WTC11 (cell line): ENCODE data around the gene SEMA4G.

Experiments
- MXD4 ChIP-seq: fragments of 250-450 bp; sonication (Bioruptor Pico); IDR thresholded peaks from 2 replicates; pipeline ENCODE4 v1.8.0; 2021; ENCODE audit warnings: mild to moderate bottlenecking, moderate library complexity, borderline replicate concordance
- NR1H2 ChIP-seq: sonication (generic); formaldehyde crosslinking; IDR thresholded peaks from 2 replicates; pipeline ENCODE4 v1.9.0; 2021; ENCODE audit warnings: mild to moderate bottlenecking, moderate library complexity, missing genetic modification reagents
- TF ChIP-seq, protein P1 (sequence below): fragments of 200-600 bp; IDR thresholded peaks from 2 replicates; pipeline ENCODE4 v1.8.0; 2022; ENCODE audit warnings: antibody characterized with exemption
- TF ChIP-seq, protein P2 (sequence below): sonication (generic); formaldehyde crosslinking; IDR thresholded peaks from 2 replicates; pipeline ENCODE4 v1.8.1; 2023; ENCODE audit warnings: mild to moderate bottlenecking, missing genetic modification reagents

DNA sequence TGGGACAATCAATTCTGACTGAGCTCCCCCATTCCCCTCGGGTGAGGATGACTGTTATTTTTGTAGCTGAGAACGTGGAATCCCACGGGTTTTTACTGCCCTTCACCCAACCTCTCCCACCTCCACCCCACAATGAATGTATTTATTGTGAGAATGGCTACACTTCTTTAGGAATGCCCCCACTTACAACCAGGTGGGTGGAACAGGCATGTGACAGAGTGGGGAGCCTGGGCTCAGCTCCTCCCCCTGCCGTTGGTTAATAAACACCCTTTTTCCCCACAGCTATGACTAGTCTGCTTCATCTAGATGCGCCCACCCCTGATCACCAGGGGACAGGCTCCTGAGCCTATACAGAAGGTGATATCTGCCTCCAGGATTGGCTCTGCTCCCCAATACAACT is 16.0 kb downstream of the SEMA4G start:
- TF ChIP-seq MXD4 (CRISPR knock-in tag) = no peak
- TF ChIP-seq, protein P1, sequence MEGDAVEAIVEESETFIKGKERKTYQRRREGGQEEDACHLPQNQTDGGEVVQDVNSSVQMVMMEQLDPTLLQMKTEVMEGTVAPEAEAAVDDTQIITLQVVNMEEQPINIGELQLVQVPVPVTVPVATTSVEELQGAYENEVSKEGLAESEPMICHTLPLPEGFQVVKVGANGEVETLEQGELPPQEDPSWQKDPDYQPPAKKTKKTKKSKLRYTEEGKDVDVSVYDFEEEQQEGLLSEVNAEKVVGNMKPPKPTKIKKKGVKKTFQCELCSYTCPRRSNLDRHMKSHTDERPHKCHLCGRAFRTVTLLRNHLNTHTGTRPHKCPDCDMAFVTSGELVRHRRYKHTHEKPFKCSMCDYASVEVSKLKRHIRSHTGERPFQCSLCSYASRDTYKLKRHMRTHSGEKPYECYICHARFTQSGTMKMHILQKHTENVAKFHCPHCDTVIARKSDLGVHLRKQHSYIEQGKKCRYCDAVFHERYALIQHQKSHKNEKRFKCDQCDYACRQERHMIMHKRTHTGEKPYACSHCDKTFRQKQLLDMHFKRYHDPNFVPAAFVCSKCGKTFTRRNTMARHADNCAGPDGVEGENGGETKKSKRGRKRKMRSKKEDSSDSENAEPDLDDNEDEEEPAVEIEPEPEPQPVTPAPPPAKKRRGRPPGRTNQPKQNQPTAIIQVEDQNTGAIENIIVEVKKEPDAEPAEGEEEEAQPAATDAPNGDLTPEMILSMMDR = no peak
- TF ChIP-seq, protein P2, sequence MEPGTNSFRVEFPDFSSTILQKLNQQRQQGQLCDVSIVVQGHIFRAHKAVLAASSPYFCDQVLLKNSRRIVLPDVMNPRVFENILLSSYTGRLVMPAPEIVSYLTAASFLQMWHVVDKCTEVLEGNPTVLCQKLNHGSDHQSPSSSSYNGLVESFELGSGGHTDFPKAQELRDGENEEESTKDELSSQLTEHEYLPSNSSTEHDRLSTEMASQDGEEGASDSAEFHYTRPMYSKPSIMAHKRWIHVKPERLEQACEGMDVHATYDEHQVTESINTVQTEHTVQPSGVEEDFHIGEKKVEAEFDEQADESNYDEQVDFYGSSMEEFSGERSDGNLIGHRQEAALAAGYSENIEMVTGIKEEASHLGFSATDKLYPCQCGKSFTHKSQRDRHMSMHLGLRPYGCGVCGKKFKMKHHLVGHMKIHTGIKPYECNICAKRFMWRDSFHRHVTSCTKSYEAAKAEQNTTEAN (CRISPR knock-in tag) = no peak
- no peak for TF ChIP-seq NR1H2 (CRISPR knock-in tag)
